NB4 (cell line): ENCODE measurements around the gene ZDHHC7.
A peak's percentile ranks its signal among the peaks of the same experiment; 100 is the strongest.

ENCODE experiments used
- DNase-seq: peaks from one replicate; pipeline ENCODE4 v3.0.0; 2010; ENCODE audit warnings: low read depth
- H3K4me3 ChIP-seq: one replicate; pipeline ENCODE4 v1.5.1; 2011; ENCODE audit warnings: mild to moderate bottlenecking, low read depth, low read length, moderate library complexity
- MYC ChIP-seq: IDR thresholded peaks from 2 replicates; pipeline ENCODE4 v1.6.1; 2011; ENCODE audit warnings: low read depth, low read length
- POLR2A ChIP-seq: IDR thresholded peaks from 2 replicates; pipeline ENCODE4 v1.6.1; 2011; ENCODE audit warnings: mild to moderate bottlenecking; ENCODE audit not compliant: insufficient read length; ENCODE audit errors: extremely low read depth
- TF ChIP-seq, protein P1 (sequence below): IDR thresholded peaks from one replicate; pipeline ENCODE4 v1.5.1; 2012; ENCODE audit warnings: low read depth, low read length
- TF ChIP-seq, protein P2 (sequence below): IDR thresholded peaks from 2 replicates; pipeline ENCODE4 v1.6.1; 2011; ENCODE audit warnings: low read depth, low read length

Gene ZDHHC7

DNA sequence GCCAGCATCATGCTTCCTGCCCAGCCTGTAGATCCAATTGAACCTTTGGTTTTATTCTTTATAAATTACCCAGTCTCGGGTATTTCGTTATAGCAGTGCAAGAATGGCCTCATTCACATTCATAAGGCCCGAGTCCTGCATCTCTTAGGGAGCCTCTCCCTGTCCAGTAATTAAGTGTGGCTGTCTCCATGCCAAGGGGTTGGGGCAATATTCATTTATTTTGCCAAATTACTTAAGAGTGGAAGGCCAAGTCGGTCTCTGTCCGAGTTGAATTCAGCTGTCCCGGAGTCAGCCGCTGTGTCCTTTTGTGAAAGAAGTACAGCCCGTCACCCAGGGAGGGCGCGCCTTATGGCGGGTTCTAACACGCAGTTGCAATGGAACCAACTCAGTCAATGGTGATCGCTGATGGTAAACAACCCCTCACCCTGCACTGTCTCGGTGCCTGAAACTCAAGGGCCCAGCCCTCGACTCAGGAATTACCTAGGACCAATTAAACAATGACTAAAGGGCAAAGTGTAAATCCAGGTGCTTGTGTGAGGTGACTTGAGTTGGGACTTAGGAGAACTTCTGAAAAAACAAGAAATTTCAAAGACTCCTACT is 38.5 kb upstream of the ZDHHC7 start:
- no peak for DNase-seq
- no peak overlapping the region for H3K4me3 ChIP-seq
- TF ChIP-seq MYC: no peak

GRCh38 chr16:85048921-85049562 is 37.7 kb upstream of the ZDHHC7 start:
- TF ChIP-seq, protein P1, sequence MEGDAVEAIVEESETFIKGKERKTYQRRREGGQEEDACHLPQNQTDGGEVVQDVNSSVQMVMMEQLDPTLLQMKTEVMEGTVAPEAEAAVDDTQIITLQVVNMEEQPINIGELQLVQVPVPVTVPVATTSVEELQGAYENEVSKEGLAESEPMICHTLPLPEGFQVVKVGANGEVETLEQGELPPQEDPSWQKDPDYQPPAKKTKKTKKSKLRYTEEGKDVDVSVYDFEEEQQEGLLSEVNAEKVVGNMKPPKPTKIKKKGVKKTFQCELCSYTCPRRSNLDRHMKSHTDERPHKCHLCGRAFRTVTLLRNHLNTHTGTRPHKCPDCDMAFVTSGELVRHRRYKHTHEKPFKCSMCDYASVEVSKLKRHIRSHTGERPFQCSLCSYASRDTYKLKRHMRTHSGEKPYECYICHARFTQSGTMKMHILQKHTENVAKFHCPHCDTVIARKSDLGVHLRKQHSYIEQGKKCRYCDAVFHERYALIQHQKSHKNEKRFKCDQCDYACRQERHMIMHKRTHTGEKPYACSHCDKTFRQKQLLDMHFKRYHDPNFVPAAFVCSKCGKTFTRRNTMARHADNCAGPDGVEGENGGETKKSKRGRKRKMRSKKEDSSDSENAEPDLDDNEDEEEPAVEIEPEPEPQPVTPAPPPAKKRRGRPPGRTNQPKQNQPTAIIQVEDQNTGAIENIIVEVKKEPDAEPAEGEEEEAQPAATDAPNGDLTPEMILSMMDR: no peak
- no peak for TF ChIP-seq POLR2A
- TF ChIP-seq, protein P2, sequence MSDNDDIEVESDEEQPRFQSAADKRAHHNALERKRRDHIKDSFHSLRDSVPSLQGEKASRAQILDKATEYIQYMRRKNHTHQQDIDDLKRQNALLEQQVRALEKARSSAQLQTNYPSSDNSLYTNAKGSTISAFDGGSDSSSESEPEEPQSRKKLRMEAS: no peak
- TF ChIP-seq MYC: no peak
- no peak overlapping the region for H3K4me3 ChIP-seq
- peak; percentile 40 for DNase-seq

DNA sequence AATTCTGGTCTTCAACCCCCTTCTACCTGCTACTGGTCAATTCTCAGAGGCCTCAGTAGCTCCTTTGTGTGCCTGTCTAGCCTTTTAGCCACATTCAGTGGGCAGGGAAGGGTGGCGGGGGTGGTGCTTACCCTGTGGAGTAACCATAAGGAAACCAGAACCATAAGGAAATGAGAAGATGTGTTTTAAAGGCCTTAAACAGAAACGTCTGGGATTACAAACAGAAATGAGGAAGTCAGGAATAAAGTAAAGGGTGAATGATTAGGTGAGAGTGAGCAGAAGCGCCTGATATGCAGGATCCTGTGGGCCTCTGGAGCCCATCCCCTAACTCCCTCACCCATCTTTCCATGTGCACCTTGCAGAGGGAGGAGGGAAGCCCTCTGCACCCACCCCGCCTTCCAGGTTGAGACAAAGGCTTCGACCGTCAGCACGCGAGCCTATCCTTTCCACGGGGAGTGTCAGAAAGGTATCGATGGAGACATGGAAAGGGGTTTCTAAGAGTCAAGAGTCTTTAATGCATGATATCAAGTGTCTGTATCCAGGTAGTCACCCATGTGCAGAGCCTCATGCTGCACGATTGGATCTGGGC is 36.6 kb upstream of the ZDHHC7 start:
- TF ChIP-seq POLR2A (no peak), MYC (no peak)
- TF ChIP-seq, protein P2: no peak
- TF ChIP-seq, protein P1: no peak
- H3K4me3 ChIP-seq: no peak overlapping the region
- peak; percentile 73 for DNase-seq

- no peak overlapping the region for H3K4me3 ChIP-seq
- no peak for DNase-seq
- no peak for TF ChIP-seq POLR2A
- TF ChIP-seq, protein P2: no peak
- TF ChIP-seq, protein P1: no peak
- no peak for TF ChIP-seq MYC
Measured at GRCh38 chr16:85046931-85047866, 35.9 kb upstream of the ZDHHC7 start.

- TF ChIP-seq, protein P2: no peak
- TF ChIP-seq MYC: no peak
- TF ChIP-seq, protein P1: no peak
- no peak for TF ChIP-seq POLR2A
- no peak for DNase-seq
- no peak overlapping the region for H3K4me3 ChIP-seq
Measured at GRCh38 chr16:85046472-85046916, 35.2 kb upstream of the ZDHHC7 start.
